HPDE6-E6E7 (cell line): Measurements from ENCODE around the gene PBX3.

ENCODE experiments used
- DNase-seq: peaks from one replicate; pipeline ENCODE4 v3.0.0; 2011; ENCODE audit warnings: missing footprints; ENCODE audit errors: extremely low spot score

PBX3 gene

GRCh38 chr9:125974705-125975104, 227.5 kb downstream of the PBX3 start:
- DNase-seq: no peak

GRCh38 chr9:125977223-125977622, 230.1 kb downstream of the PBX3 start:
- no peak for DNase-seq

GRCh38 chr9:125979383-125979782, 232.2 kb downstream of the PBX3 start:
- DNase-seq: no peak

- no peak for DNase-seq
These were observed 235.7 kb downstream of the PBX3 start for GRCh38 chr9:125982798-125983406.

GRCh38 chr9:125983681-125984080, 236.5 kb downstream of the PBX3 start:
- DNase-seq: no peak

GRCh38 chr9:125984461-125984860, 237.3 kb downstream of the PBX3 start:
- no peak for DNase-seq

- DNase-seq: no peak
These were observed 238.2 kb downstream of the PBX3 start for GRCh38 chr9:125985142-125985997.

- DNase-seq: no peak
These were observed 239.0 kb downstream of the PBX3 start for GRCh38 chr9:125985998-125986655.

GRCh38 chr9:125986966-125987365, 239.8 kb downstream of the PBX3 start:
- DNase-seq: no peak

- no peak for DNase-seq
These were observed 240.2 kb downstream of the PBX3 start for GRCh38 chr9:125987420-125987819.

- DNase-seq: no peak
These were observed 241.4 kb downstream of the PBX3 start for GRCh38 chr9:125988479-125989050.

- DNase-seq: no peak
These were observed 241.9 kb downstream of the PBX3 start for GRCh38 chr9:125989090-125989501.

- DNase-seq: no peak
These were observed 242.5 kb downstream of the PBX3 start for GRCh38 chr9:125989524-125990180.

- DNase-seq: no peak
These were observed 243.1 kb downstream of the PBX3 start for GRCh38 chr9:125990186-125990792.

- no peak for DNase-seq
These were observed 243.6 kb downstream of the PBX3 start for GRCh38 chr9:125990793-125991220.

- DNase-seq: no peak
These were observed 244.8 kb downstream of the PBX3 start for GRCh38 chr9:125991886-125992529.

GRCh38 chr9:125992557-125992956, 245.4 kb downstream of the PBX3 start:
- DNase-seq: no peak

GRCh38 chr9:125993466-125993865, 246.3 kb downstream of the PBX3 start:
- no peak for DNase-seq

- DNase-seq: no peak
These were observed 247.1 kb downstream of the PBX3 start for GRCh38 chr9:125994066-125994943.

- DNase-seq: no peak
These were observed 247.8 kb downstream of the PBX3 start for GRCh38 chr9:125995006-125995405.
